GM21723 (cell line): Measurements from ENCODE around the gene GLRA2.

ENCODE experiments used
- ATAC-seq: cut with Tn5 transposase; IDR thresholded peaks from one replicate; pipeline ENCODE4 v1.9.1; 2021; ENCODE audit warnings: mild to moderate bottlenecking, moderate library complexity; ENCODE audit not compliant: unreplicated experiment

Gene GLRA2

GRCh38 chrX:14697451-14697850, 168.1 kb downstream of the GLRA2 start:
- peak; percentile 76 for ATAC-seq

- ATAC-seq = no peak
These were observed 169.5 kb downstream of the GLRA2 start for GRCh38 chrX:14698790-14699189.

- ATAC-seq = no peak
These were observed 171.6 kb downstream of the GLRA2 start for GRCh38 chrX:14700982-14701381.

- ATAC-seq = no peak
These were observed 172.8 kb downstream of the GLRA2 start for GRCh38 chrX:14702145-14702544.

GRCh38 chrX:14712096-14712495, 182.8 kb downstream of the GLRA2 start:
- ATAC-seq = no peak

GRCh38 chrX:14717949-14718348, 188.6 kb downstream of the GLRA2 start:
- ATAC-seq = no peak

- ATAC-seq = no peak
These were observed 189.1 kb downstream of the GLRA2 start for GRCh38 chrX:14718403-14718802.

- no peak for ATAC-seq
These were observed 199.7 kb downstream of the GLRA2 start for GRCh38 chrX:14729058-14729457.

- ATAC-seq = no peak
These were observed 209.3 kb downstream of the GLRA2 start for GRCh38 chrX:14738643-14739042.

- ATAC-seq = no peak
These were observed 224.1 kb downstream of the GLRA2 start for GRCh38 chrX:14753441-14753840.

- ATAC-seq = no peak
These were observed 228.7 kb downstream of the GLRA2 start for GRCh38 chrX:14758029-14758491.

GRCh38 chrX:14775416-14775815, 246.1 kb downstream of the GLRA2 start:
- ATAC-seq = no peak

- ATAC-seq = no peak
These were observed 247.6 kb downstream of the GLRA2 start for GRCh38 chrX:14776901-14777300.

- no peak for ATAC-seq
These were observed 248.2 kb downstream of the GLRA2 start for GRCh38 chrX:14777525-14777924.

GRCh38 chrX:14779580-14779979, 250.2 kb downstream of the GLRA2 start:
- ATAC-seq = no peak
